Right kidney (tissue), 1 donor: Measurements from ENCODE around the gene SKA2.
"Not testable (repeated sequence)": the region's sequence is repeated elsewhere in the genome, so short reads cannot be mapped to it uniquely, and the experiment has no call there.

Source experiments
- DNase-seq: peaks from one replicate; pipeline ENCODE4 v3.0.0-alpha.2; 2016

Gene SKA2

DNA sequence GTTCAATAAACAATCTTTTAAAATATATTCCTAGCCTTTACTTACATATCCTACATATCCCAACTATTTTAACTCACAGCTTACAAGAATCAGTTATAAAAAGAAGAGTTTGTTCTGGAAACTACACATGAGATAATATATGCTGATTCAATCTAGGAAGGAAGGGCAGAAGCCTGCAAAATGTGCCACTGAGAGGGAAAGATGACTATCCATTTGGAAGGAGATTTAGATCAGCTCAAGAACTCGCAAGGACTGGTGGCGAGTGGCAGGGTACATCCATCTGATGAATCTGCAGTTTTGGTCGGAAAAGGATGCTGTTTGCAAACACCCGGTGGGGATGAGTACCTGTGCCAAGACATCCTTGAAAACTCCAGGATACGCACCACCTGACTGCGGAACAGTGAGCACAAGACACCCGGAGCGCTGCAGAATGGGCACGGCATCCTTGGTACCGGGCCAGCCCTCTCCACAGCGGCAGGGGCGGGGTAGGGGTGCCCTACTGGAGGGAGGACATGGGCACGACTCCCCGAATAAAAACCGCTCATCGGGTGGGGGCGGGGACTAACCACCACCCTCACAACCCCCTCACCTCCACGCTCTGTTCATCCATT lies 49.0 kb downstream of the SKA2 start:
- DNase-seq: no peak

DNA sequence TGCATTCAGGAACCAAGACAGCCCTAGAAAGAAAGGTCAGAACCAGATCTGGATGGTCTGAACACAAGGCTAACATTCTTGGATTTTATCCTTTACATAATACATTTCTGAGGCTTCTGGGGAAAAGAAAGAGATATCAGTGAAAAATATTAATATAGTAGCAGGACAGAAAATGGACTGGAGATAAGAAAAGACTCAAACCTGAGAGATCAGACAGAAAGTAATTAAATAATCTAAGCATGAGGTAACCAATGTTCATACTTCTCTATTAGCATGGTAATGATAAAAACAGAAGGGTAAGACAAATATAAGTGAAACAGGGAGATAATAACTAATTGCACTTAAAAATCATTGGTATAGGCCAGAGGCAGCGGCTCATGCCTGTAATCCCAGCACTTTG lies 53.8 kb downstream of the SKA2 start:
- DNase-seq: no peak

DNA sequence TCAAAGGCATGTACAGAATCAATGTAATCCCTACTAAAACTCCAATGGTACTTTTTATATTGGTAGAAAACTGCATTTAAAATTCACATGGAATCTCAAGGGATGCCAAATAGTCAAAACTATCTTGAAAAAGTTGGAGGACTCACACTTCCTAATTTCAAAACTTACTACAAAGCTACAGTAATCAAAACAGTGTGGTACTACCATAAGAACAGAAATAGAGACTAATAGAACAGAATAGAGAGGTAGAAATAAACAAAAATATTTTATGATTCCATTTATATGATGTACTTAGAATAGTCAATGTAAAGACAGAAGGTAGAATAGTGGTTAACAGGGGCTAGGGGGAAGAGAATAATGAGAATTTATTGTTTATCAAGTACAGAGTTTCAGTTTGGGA lies 57.1 kb downstream of the SKA2 start:
- DNase-seq: no peak

DNA sequence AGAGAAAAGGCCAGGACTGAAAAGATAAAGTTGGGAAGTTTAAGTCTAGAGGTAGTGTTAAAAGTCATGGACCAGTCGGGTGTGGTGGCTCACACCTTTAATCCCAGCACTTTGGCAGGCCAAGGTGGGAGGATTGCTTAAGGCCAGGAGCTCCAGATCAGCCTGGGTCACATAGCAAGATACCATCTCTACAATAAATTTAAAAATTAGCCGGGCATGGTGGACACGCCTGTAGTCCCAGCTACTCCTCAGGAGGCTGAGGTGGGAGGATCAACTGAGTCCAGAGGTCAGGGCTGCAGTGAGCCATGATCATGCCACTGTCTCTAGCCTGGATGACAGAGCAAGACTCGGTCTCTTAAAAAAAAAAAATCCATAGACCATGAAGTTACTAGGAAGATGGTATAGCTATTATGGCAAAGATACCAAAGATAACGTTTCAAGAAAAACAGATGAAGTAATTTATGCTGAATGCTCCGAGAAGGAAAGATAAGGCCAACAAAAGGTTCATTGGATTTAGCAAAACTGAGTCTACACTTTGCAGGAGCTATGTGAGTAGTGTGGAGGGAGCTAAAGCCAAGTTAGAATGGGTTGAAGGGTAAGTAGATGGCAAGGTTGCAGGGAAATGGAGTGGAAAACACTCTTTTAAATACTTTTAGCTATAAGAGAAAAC lies 60.0 kb downstream of the SKA2 start:
- DNase-seq: peak; percentile 9

DNA sequence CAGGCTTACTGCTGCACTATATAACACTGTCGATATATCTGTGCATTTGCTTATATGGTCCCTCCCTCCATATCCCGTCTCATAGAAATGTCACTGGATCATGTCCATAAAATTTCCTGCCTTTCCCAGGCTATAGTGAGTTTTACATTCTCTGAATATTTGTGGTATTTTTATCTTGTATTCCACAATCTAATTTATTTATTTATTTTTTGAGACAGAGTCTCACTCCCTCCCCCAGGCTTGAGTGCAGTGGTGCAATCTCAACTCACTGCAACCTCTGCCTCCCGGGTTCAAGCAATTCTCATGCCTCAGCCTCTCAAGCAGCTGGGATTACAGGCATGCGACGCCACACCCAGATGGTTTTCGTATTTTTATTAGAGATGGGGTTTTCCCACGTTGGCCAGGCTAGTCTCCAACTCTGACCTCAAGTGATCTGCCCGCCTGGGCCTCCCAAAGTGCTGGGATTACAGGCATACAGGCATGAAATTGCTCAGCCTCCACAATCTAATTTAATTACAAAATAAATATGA lies 61.2 kb downstream of the SKA2 start:
- DNase-seq: peak; percentile 47

DNA sequence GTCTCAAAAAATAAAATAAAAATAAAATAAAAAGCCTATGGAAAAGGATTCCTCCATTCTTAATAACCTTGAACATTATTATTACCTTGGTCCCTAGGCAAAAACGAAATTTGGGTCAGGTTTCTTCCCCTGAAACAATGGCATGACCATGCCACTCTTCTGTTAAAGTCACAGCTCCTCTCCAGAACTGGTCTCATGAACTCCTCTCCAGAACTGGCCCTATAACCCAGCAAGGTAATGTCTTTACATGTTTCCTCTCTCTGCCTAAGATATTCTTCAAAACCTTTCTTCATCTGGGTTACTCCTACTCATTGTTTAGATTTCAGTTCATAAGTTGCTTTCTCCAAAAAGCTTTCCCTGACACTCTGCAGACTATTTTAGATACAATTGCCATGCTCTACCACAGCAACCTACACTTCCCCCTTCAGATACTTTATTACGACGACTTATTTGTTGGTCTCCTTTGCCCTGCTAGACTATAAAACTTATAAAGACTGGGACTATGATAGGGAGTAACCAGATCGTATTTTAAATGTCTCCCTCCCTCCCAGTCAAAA lies 61.8 kb downstream of the SKA2 start:
- no peak for DNase-seq

DNA sequence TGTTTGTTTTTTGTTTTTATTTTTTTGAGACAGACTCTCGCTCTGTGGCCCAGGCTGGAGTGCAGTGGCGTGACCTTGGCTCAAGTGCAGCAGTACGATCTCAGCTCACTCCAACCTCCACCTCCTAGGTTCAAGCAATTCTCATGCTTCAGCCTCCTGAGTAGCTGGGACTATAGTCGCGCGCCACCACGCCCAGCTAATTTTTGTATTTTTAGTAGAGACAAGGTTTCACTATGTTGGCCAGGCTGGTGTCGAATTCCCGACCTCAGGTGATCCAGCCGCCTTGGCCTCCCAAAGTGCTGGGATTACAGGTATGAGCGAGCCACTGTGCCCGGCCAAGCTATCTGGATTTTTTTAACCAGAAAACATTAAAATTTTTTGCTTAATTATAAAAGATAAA lies 64.4 kb downstream of the SKA2 start:
- DNase-seq: not testable (repeated sequence)

DNA sequence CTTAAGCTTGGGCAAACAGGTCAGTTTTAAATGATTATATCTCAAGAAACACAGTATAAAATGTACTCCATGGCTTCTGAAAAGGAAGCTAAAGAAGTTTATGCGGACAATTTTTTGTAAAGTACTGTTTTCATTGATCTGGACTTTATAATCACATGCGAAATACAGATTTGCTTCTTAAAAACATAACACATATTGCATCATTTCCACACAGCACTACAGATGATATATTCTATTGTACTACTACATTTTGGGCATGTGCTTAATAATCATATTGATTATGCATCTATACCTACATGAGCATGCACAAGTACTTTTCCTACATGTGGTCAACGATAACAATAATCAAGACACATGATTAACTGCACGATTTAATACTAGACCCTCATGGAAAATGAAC lies 70.8 kb downstream of the SKA2 start:
- no peak for DNase-seq

DNA sequence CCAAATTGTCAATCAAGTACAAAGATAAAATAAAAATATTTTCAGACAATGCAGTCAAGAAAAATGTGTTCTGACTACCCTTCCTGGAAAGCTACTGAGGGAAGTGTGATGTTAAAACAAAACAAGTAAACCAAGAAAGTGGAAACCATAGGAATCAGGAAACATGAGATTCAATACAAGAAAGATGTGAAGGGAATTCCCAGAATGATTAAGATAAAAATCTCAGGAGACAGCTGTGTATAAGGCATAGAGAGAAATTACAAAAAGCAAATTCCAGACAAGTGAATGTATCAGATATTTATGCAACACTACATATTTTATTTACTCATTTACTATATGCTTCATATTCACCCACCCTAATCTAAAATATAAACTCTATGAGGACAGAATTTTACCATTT lies 80.5 kb downstream of the SKA2 start:
- no peak for DNase-seq

DNA sequence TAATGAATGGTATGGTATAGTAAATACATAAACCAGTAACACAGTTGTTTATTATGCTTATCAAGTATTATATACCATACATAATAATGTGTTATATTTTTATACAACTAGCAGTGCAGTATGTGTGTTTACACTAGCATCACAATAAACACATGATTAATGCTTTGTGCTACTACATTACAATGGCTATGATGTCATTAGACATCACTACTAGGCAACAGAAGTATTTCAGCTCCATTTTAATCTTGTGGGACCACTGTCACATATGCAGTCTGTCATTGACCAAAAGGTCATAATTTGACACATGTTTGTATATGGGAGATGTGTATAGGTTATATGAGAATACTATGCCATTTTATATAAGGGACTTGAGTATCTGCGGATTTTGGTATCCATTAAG lies 81.0 kb downstream of the SKA2 start:
- no peak for DNase-seq

DNA sequence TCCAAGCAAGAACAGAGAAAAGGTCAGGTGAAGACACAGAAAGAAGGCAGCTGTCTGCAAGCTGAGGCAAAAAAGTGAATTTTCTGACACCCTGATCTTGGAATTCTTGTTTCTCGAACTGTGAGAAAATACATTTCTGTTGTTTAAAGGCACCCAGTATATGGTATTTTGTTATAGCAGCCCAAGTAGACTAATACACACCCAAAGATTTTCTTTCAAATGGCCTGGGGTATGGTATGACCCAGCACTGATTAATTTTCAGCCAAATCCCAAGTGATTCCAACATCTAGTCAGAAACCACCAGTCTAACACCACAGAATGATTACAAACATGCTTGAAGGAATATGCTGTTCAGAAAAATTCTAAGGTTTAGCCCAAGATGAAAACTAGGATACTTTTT lies 85.1 kb downstream of the SKA2 start:
- no peak for DNase-seq

DNA sequence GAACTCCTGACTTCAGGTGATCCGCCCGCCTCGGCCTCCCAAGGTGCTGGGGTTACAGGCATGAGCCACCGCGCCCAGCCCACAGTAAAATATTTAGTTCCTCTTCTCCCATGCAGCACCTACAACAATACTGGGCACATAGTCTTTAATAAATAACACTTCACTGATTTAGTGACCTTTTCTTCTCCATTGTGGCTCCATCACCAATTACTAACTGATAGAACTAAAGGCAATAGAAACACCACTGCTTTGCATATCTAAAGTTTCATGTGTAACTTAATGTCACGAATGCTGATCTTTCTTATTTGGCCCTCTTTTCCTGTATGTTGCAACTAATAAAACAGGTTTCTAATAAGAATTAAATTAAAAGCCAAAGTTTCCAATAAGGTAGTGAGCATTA lies 87.2 kb downstream of the SKA2 start:
- no peak for DNase-seq

DNA sequence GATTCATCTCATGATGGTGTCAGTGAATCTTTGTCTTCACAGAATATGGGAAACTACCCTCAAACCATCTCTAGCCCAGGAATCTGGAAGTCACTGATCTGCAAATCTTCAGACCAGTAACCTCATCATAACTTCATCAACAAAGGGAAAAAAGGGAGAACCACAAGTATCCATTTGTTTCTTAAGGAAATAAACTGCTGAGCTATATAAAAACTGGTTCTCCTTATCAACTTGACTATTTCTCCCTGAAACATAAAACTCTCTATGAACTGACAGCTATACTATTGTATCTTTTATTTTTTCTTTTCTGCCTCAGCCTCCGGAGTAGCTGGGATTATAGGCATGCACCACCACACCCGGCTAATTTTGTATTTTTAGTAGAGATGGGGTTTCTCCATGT lies 87.6 kb downstream of the SKA2 start:
- DNase-seq: no peak

DNA sequence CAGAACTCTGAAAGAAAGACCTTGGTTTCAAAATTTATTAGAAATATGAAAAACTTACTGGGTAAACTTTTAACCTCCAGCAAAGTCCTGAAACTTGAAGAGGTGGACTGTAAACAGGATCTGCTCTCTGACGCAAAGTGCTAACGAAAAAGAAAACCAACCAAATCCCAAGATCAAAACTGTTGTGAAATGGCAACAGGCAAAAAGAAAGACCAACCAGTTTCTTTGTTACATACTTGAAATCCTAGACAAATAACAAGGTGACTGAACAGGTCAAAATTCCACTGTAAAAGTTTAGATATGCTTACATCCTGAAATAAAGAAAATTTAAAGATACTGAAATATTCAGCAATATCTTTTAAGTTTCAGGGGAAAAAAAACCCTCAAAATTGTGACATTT lies 92.5 kb downstream of the SKA2 start:
- no peak for DNase-seq
